ENCODE results near the gene SMG1.

DNA sequence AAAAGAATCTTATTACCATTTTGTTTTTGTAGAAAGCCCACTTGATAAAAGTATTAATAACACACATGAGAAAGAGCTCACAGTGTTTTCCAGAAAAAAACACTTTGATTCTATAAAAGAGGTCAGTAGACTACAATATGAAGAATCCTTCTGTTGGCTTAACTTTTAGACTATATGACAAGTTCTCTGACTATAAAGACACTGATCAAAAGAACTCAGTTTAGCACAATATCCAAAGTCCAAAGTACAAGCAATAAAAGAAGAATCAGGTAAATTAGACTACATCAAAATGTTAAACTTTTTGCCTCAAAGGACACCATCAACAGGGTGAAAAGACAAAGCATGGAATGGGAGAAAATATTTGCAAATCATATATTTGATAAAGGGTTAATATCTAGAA is 11.2 kb upstream of the SMG1 start:
- TF ChIP-seq POLR2A (IDR thresholded peaks at IDR 0.05) (no peak), POLR2AphosphoS5 (IDR thresholded peaks at IDR 0.05) (no peak)
- TF ChIP-seq, protein P1, sequence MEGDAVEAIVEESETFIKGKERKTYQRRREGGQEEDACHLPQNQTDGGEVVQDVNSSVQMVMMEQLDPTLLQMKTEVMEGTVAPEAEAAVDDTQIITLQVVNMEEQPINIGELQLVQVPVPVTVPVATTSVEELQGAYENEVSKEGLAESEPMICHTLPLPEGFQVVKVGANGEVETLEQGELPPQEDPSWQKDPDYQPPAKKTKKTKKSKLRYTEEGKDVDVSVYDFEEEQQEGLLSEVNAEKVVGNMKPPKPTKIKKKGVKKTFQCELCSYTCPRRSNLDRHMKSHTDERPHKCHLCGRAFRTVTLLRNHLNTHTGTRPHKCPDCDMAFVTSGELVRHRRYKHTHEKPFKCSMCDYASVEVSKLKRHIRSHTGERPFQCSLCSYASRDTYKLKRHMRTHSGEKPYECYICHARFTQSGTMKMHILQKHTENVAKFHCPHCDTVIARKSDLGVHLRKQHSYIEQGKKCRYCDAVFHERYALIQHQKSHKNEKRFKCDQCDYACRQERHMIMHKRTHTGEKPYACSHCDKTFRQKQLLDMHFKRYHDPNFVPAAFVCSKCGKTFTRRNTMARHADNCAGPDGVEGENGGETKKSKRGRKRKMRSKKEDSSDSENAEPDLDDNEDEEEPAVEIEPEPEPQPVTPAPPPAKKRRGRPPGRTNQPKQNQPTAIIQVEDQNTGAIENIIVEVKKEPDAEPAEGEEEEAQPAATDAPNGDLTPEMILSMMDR (IDR thresholded peaks at IDR 0.05 in 8 of 11, conservative IDR thresholded peaks at IDR 0.05 in 3 of 11): no peak

Data from spleen (tissue), 7 donors.